GM12878 (cell line): Measurements from ENCODE around the gene NR2F6. TPM values are rescaled to one million over a fixed set of nuclear protein-coding genes. Genes with fewer than 3 reads are reported as not detected.

ENCODE experiments used
- ATAC-seq: fragments of 200-7000 bp; cut with Tn5 transposase; 3 replicates; pipeline ENCODE4 v1.9.1; 2020; ENCODE audit warnings: mild to moderate bottlenecking, moderate library complexity
- BruUV-seq: library from RNA; stranded (reverse); fragments of 400-500 nt; replicated peaks from 2 replicates; lab custom pipeline; 2021; lab: Mats Ljungman, UMichigan
- CTCF ChIA-PET: fragments of 300-600 bp; sonication (Branson Sonifier 250); formaldehyde crosslinking; extraction: SDS; loops from one replicate; lab custom pipeline; 2021; ENCODE audit warnings: inconsistent platforms; lab: Yijun Ruan, JAX
- POLR2A ChIA-PET: fragments of 350-600 bp; formaldehyde crosslinking; extraction: SDS; loops from one replicate; lab custom pipeline; 2021; ENCODE audit warnings: inconsistent platforms; lab: Charles Lee
- RAD21 ChIA-PET: fragments of 300-600 bp; sonication (Branson Sonifier 250); formaldehyde crosslinking; loops from one replicate; lab custom pipeline; 2023; ENCODE audit warnings: antibody characterized with exemption; ENCODE audit not compliant: unreplicated experiment; lab: Charles Lee
- SMC1A ChIA-PET: fragments of 300-600 bp; sonication (Branson Sonifier 250); formaldehyde crosslinking; loops from one replicate; lab custom pipeline; 2023; ENCODE audit not compliant: unreplicated experiment, uncharacterized antibody; lab: Charles Lee
- DNase-seq: peaks from one replicate; pipeline ENCODE4 v3.0.0-alpha.2; 2011; ENCODE audit warnings: low read depth, low spot score
- FAIRE-seq: peaks from 3 replicates; lab custom pipeline; 2011; peaks lifted over from hg19 to GRCh38; lab: Jason Lieb, UNC
- H2AFZ ChIP-seq: 2 replicates; pipeline ENCODE4 v1.6.0; 2011; ENCODE audit warnings: low read depth, low read length, control low read depth; ENCODE audit not compliant: control insufficient read depth
- H3K27ac ChIP-seq: 2 replicates; pipeline ENCODE4 v1.5.1; 2011; ENCODE audit warnings: control low read depth; ENCODE audit not compliant: control insufficient read depth, insufficient read depth
- H3K27me3 ChIP-seq, 2 experiments: replicated peaks in 1 of 2; 2 replicates each; pipeline versions ENCODE4 v1.6.0 to v1.6.1; 2011; ENCODE audit warnings: low read length in 1 of 2; ENCODE audit not compliant: control insufficient read depth in 2 of 2, insufficient read depth in 2 of 2
- H3K36me3 ChIP-seq, 2 experiments: 2 replicates each; pipeline ENCODE4 v1.5.1; 2011; ENCODE audit warnings: low read length in 1 of 2; ENCODE audit not compliant: control insufficient read depth in 2 of 2, insufficient read depth in 2 of 2
- H3K4me1 ChIP-seq: 2 replicates; pipeline ENCODE4 v1.6.1; 2011; ENCODE audit warnings: mild to moderate bottlenecking, low read length, moderate library complexity, mixed read lengths; ENCODE audit not compliant: control insufficient read depth, insufficient read depth
- H3K4me2 ChIP-seq: 2 replicates; pipeline ENCODE4 v1.6.0; 2011; ENCODE audit warnings: control low read depth; ENCODE audit not compliant: control insufficient read depth, insufficient read depth
- H3K4me3 ChIP-seq: fragments of 200-600 bp; sonication (generic); 2 replicates; pipeline ENCODE4 v1.5.1; 2016
- H3K79me2 ChIP-seq: 2 replicates; pipeline ENCODE4 v1.6.0; 2011; ENCODE audit warnings: low read length; ENCODE audit not compliant: control insufficient read depth, insufficient read depth
- H3K9ac ChIP-seq: 2 replicates; pipeline ENCODE4 v1.8.0; 2011; ENCODE audit warnings: low read length, control low read depth, mixed read lengths; ENCODE audit not compliant: control insufficient read depth, insufficient read depth
- H3K9me3 ChIP-seq: replicated peaks from 3 replicates; pipeline ENCODE4 v1.5.1; 2011; ENCODE audit warnings: mild to moderate bottlenecking, low read length; ENCODE audit not compliant: control insufficient read depth, insufficient read depth
- H4K20me1 ChIP-seq: 2 replicates; pipeline ENCODE4 v1.6.0; 2011; ENCODE audit not compliant: control insufficient read depth, insufficient read depth
- CTCF ChIP-seq, 3 experiments: IDR thresholded peaks in 2 of 3; conservative IDR thresholded peaks in 1 of 3; 2 replicates each; pipeline ENCODE4 v1.5.1; 2011; ENCODE audit warnings: low read depth in 3 of 3, low read length in 3 of 3, mild to moderate bottlenecking in 3 of 3, control low read depth in 2 of 3, moderate library complexity in 2 of 3, inconsistent platforms in 1 of 3, mixed read lengths in 1 of 3; ENCODE audit not compliant: control insufficient read depth in 2 of 3, insufficient read depth in 1 of 3; ENCODE audit errors: extremely low read depth in 1 of 3
- WGBS: methylation state at CpG from one replicate; pipeline ENCODE4 v1.1.6; 2016; ENCODE audit warnings: low lambda C conversion rate; ENCODE audit not compliant: insufficient replicate concordance, insufficient coverage; ENCODE audit errors: missing lambda C conversion rate; 5-methylcytosine and 5-hydroxymethylcytosine counted together
- in situ Hi-C: fragments of 300-500 bp; cut with MboI; formaldehyde crosslinking; loops from 9 replicates; pipeline ENCODE4 v1.14.3; 2018; ENCODE audit warnings: mixed read lengths
- intact Hi-C: fragments of 100-400 bp; cut with micrococcal nuclease; formaldehyde crosslinking; loops from one replicate; pipeline ENCODE4 v1.14.2; 2022; ENCODE audit not compliant: unreplicated experiment
- polyA plus RNA-seq, 11 experiments: library from polyadenylated mRNA; depleted of rRNA in 4 of 11; unstranded in 6 of 11; stranded (reverse) in 5 of 11; fragments of >200 nt; fragmentation: Nextera tagmentation in 4 of 11; fragmentation: Illumina TruSeq in 1 of 11; extraction: Ambion mirVana in 4 of 11; extraction: Trizol in 1 of 11; gene quantifications; 1 replicate in 1 of 11; 2 replicates in 10 of 11; pipeline versions ENCODE4 v1.2.1 to v1.2.3, GENCODE V29; 2011 to 2016; ENCODE audit warnings: inconsistent platforms in 2 of 11, missing spikeins in 2 of 11, low read depth in 1 of 11
- total RNA-seq, 4 experiments: library from RNA; depleted of rRNA in 3 of 4; stranded (reverse); fragments of >200 nt in 3 of 4; fragmentation: Illumina TruSeq in 1 of 4; extraction: Trizol in 1 of 4; gene quantifications; 2 replicates each; pipeline versions ENCODE4 v1.2.1 to v1.2.3, GENCODE V29; 2013 to 2021

NR2F6 gene
- total and polyA plus RNA-seq, 10 of the 15 experiments (the other 5 are each of a cell fraction or from before 2014, with no cell fraction given), result 0.18 to 15.5 (median 6.1) TPM

GRCh38 chr19:17249887-17250548 lies 4.3 kb upstream of the NR2F6 start:
- Histone ChIP-seq H3K4me2 (no peak overlapping the region), H3K36me3 (no peaks in the 10 kb centered on the region), H3K9ac (no peak overlapping the region), H3K79me2 (no peaks in the 10 kb centered on the region; the same call in 1 of the 2 replicates), H3K4me1 (peaks cover 9% of the 10 kb centered on the region), H4K20me1 (no peaks in the 10 kb centered on the region), H3K9me3 (no peaks in the 10 kb centered on the region), H3K27ac (no peak overlapping the region), H2AFZ (no peak overlapping the region), H3K27me3 (no peaks in the 10 kb centered on the region), H3K4me3 (no peak overlapping the region)
- TF ChIP-seq CTCF (IDR thresholded peaks at IDR 0.05 in 2 of 3, conservative IDR thresholded peaks at IDR 0.05 in 1 of 3; ENCODE audit: control insufficient read depth in 2 of 3, extremely low read depth in 1 of 3, insufficient read depth in 1 of 3, low read depth in 3 of 3, low read length in 3 of 3), result no peak
- no peak for ATAC-seq
- FAIRE-seq, result no peak
- no TSS peak for BruUV-seq
- RAD21 ChIA-PET, result no interaction called here
- CTCF ChIA-PET, result interaction anchor here (0.6 to 3.8 kb wide), 4 partner anchors 10 to 133 kb away, joined by 3 to 17 read pairs (median 6); partner anchors contain the start of genes ANKLE1 and USHBP1
- intact Hi-C loops, result no loop called here
- SMC1A ChIA-PET, result interaction anchor here (1.2 kb wide), 1 partner anchor 17 kb away, joined by 3 read pairs; no protein-coding TSS in a partner anchor
- POLR2A ChIA-PET, result no interaction called here
- in situ Hi-C loops, result no loop called here
- DNase-seq, result no peak
- WGBS, result 61% methylated on average over 15 of the region's 15 CpGs
